GM23248 (cell line): ENCODE data around the gene PGBD1.

ENCODE experiments used
- EZH2 ChIP-seq: fragments of 200-600 bp; sonication (generic); IDR thresholded peaks from 2 replicates; pipeline ENCODE4 v1.6.1; 2018; ENCODE audit warnings: antibody characterized with exemption, mild to moderate bottlenecking; ENCODE audit not compliant: insufficient read depth, poor library complexity, severe bottlenecking
- EZH2phosphoT487 ChIP-seq: fragments of 200-600 bp; sonication (generic); IDR thresholded peaks from 2 replicates; pipeline ENCODE4 v1.6.1; 2018; ENCODE audit warnings: antibody characterized with exemption, moderate library complexity, mild to moderate bottlenecking, low read depth; ENCODE audit not compliant: insufficient read depth

GRCh38 chr6:28291573-28291972, 10.2 kb downstream of the PGBD1 start:
- TF ChIP-seq EZH2phosphoT487 (no peak), EZH2 (no peak)
